H1 (cell line): Measurements from ENCODE around the gene SAXO1.

Source experiments
- CHD2 ChIP-seq: IDR thresholded peaks from 2 replicates; pipeline ENCODE4 v1.6.1; 2012; ENCODE audit warnings: low read length, improper control_type of control experiment
- CTCF ChIP-seq, 3 experiments: IDR thresholded peaks; 1 replicate in 2 of 3; 2 replicates in 1 of 3; pipeline versions ENCODE4 v1.5.1 to v1.6.1; 2011; ENCODE audit warnings: low read length in 3 of 3, mild to moderate bottlenecking in 3 of 3, inconsistent platforms in 2 of 3, low read depth in 1 of 3, moderate library complexity in 1 of 3; ENCODE audit not compliant: insufficient read depth in 1 of 3; ENCODE audit errors: control extremely low read depth in 1 of 3
- EZH2 ChIP-seq: fragments of 200-600 bp; sonication (generic); IDR thresholded peaks from 2 replicates; pipeline ENCODE4 v1.7.1; 2012; ENCODE audit warnings: low read depth, mild to moderate bottlenecking, moderate library complexity, low read length, inconsistent platforms; ENCODE audit not compliant: severe bottlenecking
- JUN ChIP-seq: IDR thresholded peaks from 2 replicates; pipeline ENCODE4 v1.6.1; 2011; ENCODE audit warnings: low read depth, mild to moderate bottlenecking, improper control_type of control experiment, low read length
- MAFK ChIP-seq: IDR thresholded peaks from 2 replicates; pipeline ENCODE4 v1.6.1; 2012; ENCODE audit warnings: low read depth, mild to moderate bottlenecking, improper control_type of control experiment, low read length
- PHF8 ChIP-seq: fragments of 200-600 bp; sonication (generic); conservative IDR thresholded peaks from 2 replicates; pipeline ENCODE4 v1.7.1; 2012; ENCODE audit warnings: low read depth, mild to moderate bottlenecking, inconsistent platforms, low read length, moderate library complexity
- POLR2A ChIP-seq, 2 experiments: IDR thresholded peaks; 1 replicate in 1 of 2; 2 replicates in 1 of 2; pipeline ENCODE4 v1.6.1; 2011; ENCODE audit warnings: low read depth in 2 of 2, low read length in 2 of 2, mild to moderate bottlenecking in 2 of 2; ENCODE audit errors: control extremely low read depth in 1 of 2
- RAD21 ChIP-seq, 2 experiments: IDR thresholded peaks in 1 of 2; conservative IDR thresholded peaks in 1 of 2; 2 replicates each; pipeline ENCODE4 v1.6.1; 2011; ENCODE audit warnings: low read depth in 2 of 2, low read length in 2 of 2, improper control_type of control experiment in 1 of 2, inconsistent platforms in 1 of 2, mild to moderate bottlenecking in 1 of 2, moderate library complexity in 1 of 2
- RFX5 ChIP-seq: IDR thresholded peaks from 2 replicates; pipeline ENCODE4 v1.6.1; 2011; ENCODE audit warnings: low read depth, low read length, improper control_type of control experiment, borderline replicate concordance
- SP1 ChIP-seq: IDR thresholded peaks from 2 replicates; pipeline ENCODE4 v1.6.1; 2011; ENCODE audit warnings: low read depth, low read length
- SRF ChIP-seq: IDR thresholded peaks from 2 replicates; pipeline ENCODE4 v1.6.1; 2011; ENCODE audit warnings: mild to moderate bottlenecking, low read depth, low read length, moderate library complexity

GRCh38 chr9:18881758-18882157 lies 151.3 kb downstream of the SAXO1 start:
- no peak for TF ChIP-seq RFX5
- TF ChIP-seq MAFK = no peak
- TF ChIP-seq EZH2 = no peak
- no peak for TF ChIP-seq POLR2A (IDR thresholded peaks at IDR 0.05; ENCODE audit: control extremely low read depth in 1 of 2, low read depth in 2 of 2, low read length in 2 of 2)
- no peak for TF ChIP-seq CTCF (IDR thresholded peaks at IDR 0.05; ENCODE audit: control extremely low read depth in 1 of 3, insufficient read depth in 1 of 3, low read depth in 1 of 3, low read length in 3 of 3)
- TF ChIP-seq PHF8 = no peak
- TF ChIP-seq SP1 = no peak
- no peak for TF ChIP-seq CHD2
- TF ChIP-seq RAD21 (IDR thresholded peaks at IDR 0.05 in 1 of 2, conservative IDR thresholded peaks at IDR 0.05 in 1 of 2; ENCODE audit: low read depth in 2 of 2, low read length in 2 of 2) = no peak
- TF ChIP-seq JUN = no peak
- TF ChIP-seq SRF = no peak
